Nephron progenitor cell (in vitro differentiated cells): ENCODE measurements around the gene HACD2.
"Not testable (repeated sequence)": the region's sequence is repeated elsewhere in the genome, so short reads cannot be mapped to it uniquely, and the experiment has no call there.

Experiments
- DNase-seq: peaks from one replicate; pipeline ENCODE4 v3.0.0; 2021
- H3K27ac Mint-ChIP-seq: 2 replicates; pipeline ENCODE4 v1.8.0; 2021; ENCODE audit warnings: mild to moderate bottlenecking, moderate library complexity, mixed read lengths
- H3K27me3 Mint-ChIP-seq: 2 replicates; pipeline ENCODE4 v1.8.0; 2021; ENCODE audit warnings: mild to moderate bottlenecking, low read depth, mixed read lengths; ENCODE audit not compliant: poor library complexity
- H3K36me3 Mint-ChIP-seq: 2 replicates; pipeline ENCODE4 v1.8.0; 2021; ENCODE audit warnings: low read depth, mixed read lengths
- H3K4me1 Mint-ChIP-seq: 2 replicates; pipeline ENCODE4 v1.8.0; 2021; ENCODE audit warnings: mixed read lengths
- H3K4me3 Mint-ChIP-seq: 2 replicates; pipeline ENCODE4 v1.8.0; 2021; ENCODE audit warnings: mild to moderate bottlenecking, moderate library complexity, mixed read lengths
- H3K9me3 Mint-ChIP-seq: 2 replicates; pipeline ENCODE4 v1.8.0; 2021; ENCODE audit warnings: mild to moderate bottlenecking, moderate library complexity, mixed read lengths
- CTCF ChIP-seq: fragments of 200-600 bp; sonication (generic); IDR thresholded peaks from 2 replicates; pipeline ENCODE4 v1.5.0; 2021; ENCODE audit warnings: antibody characterized with exemption

The HACD2 gene

GRCh38 chr3:123609063-123609462 lies 24.2 kb upstream of the HACD2 start:
- TF ChIP-seq CTCF: no peak
- Mint-ChIP-seq H3K9me3 (no peaks in the 10 kb centered on the region), H3K27me3 (no peaks in the 10 kb centered on the region), H3K4me3 (no peak overlapping the region), H3K27ac (no peak overlapping the region), H3K36me3 (peaks cover 34% of the 10 kb centered on the region), H3K4me1 (peaks cover 37% of the 10 kb centered on the region)
- DNase-seq: no peak

- Mint-ChIP-seq H3K36me3 (peaks cover 32% of the 10 kb centered on the region), H3K4me3 (no peak overlapping the region), H3K27me3 (no peaks in the 10 kb centered on the region), H3K27ac (no peak overlapping the region), H3K9me3 (no peaks in the 10 kb centered on the region), H3K4me1 (peaks cover 38% of the 10 kb centered on the region)
- TF ChIP-seq CTCF: no peak
- DNase-seq: no peak
Measured at GRCh38 chr3:123608263-123608937, 23.5 kb upstream of the HACD2 start.

- H3K4me3 Mint-ChIP-seq: no peak overlapping the region
- TF ChIP-seq CTCF: no peak
- no peaks in the 10 kb centered on the region for H3K27me3 Mint-ChIP-seq
- no peak for DNase-seq
- peaks cover 23% of the 10 kb centered on the region for H3K36me3 Mint-ChIP-seq
- peaks cover 34% of the 10 kb centered on the region for H3K4me1 Mint-ChIP-seq
- no peaks in the 10 kb centered on the region for H3K9me3 Mint-ChIP-seq
- peak overlapping the region; percentile 65 for H3K27ac Mint-ChIP-seq
Measured at GRCh38 chr3:123606527-123606926, 21.7 kb upstream of the HACD2 start.

- no peak for DNase-seq
- Mint-ChIP-seq H3K27me3 (no peaks in the 10 kb centered on the region), H3K9me3 (no peaks in the 10 kb centered on the region), H3K36me3 (peaks cover 27% of the 10 kb centered on the region), H3K4me3 (no peak overlapping the region), H3K27ac (peak overlapping the region; percentile 82), H3K4me1 (peaks cover 27% of the 10 kb centered on the region)
- TF ChIP-seq CTCF: no peak
Measured at GRCh38 chr3:123605789-123606234, 21.0 kb upstream of the HACD2 start.

GRCh38 chr3:123603153-123603552 lies 18.3 kb upstream of the HACD2 start:
- Mint-ChIP-seq H3K4me1 (peaks cover 13% of the 10 kb centered on the region), H3K36me3 (peaks cover 39% of the 10 kb centered on the region)
- H3K9me3 Mint-ChIP-seq, DNase-seq, H3K27ac Mint-ChIP-seq, H3K27me3 Mint-ChIP-seq, H3K4me3 Mint-ChIP-seq: not testable (repeated sequence)

GRCh38 chr3:123602325-123602724 lies 17.5 kb upstream of the HACD2 start:
- DNase-seq: no peak
- peaks cover 42% of the 10 kb centered on the region for H3K36me3 Mint-ChIP-seq
- no peak overlapping the region for H3K27ac Mint-ChIP-seq
- H3K27me3 Mint-ChIP-seq: no peaks in the 10 kb centered on the region
- no peak for TF ChIP-seq CTCF
- H3K9me3 Mint-ChIP-seq: no peaks in the 10 kb centered on the region
- H3K4me1 Mint-ChIP-seq: peaks cover 13% of the 10 kb centered on the region
- no peak overlapping the region for H3K4me3 Mint-ChIP-seq

GRCh38 chr3:123600863-123601262 lies 16.0 kb upstream of the HACD2 start:
- not testable (repeated sequence) for H3K4me1 Mint-ChIP-seq, DNase-seq, H3K9me3 Mint-ChIP-seq, H3K4me3 Mint-ChIP-seq, H3K27me3 Mint-ChIP-seq, H3K27ac Mint-ChIP-seq
- H3K36me3 Mint-ChIP-seq: peaks cover 35% of the 10 kb centered on the region
